ENCODE data around the gene DUS2.

The DUS2 gene

GRCh38 chr16:68065716-68066305 is 42.7 kb downstream of the DUS2 start:
- DNase-seq (ENCODE audit: low read depth): no peak
- TF ChIP-seq CTCF (IDR thresholded peaks at IDR 0.05; ENCODE audit: control insufficient read depth, extremely low read depth, insufficient read depth): no peak
- H3K4me3 ChIP-seq (ENCODE audit: low read depth, low read length): no peak overlapping the region

GRCh38 chr16:68066763-68067162 is 43.7 kb downstream of the DUS2 start:
- no peak for TF ChIP-seq CTCF (IDR thresholded peaks at IDR 0.05; ENCODE audit: control insufficient read depth, extremely low read depth, insufficient read depth)
- no peak overlapping the region for H3K4me3 ChIP-seq (ENCODE audit: low read depth, low read length)
- DNase-seq (ENCODE audit: low read depth): no peak

DNA sequence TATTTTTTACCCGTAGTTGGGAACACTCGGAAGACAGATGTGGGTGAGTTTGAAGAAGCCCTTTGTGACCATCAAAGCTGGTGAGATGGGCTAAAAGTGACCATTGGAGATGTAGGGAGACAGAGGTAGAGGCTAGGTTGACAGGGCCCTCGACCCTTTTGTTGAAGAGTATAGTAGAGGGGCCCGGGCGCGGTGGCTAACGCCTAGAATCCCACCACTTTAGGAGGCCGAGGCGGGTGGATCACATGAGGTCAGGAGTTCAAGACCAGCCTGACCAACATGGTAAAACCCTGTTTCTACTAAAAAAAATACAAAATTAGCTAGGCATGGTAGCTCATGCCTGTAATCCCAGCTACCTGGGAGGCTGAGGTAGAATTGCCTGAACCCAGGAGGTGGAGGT is 45.8 kb downstream of the DUS2 start:
- TF ChIP-seq CTCF (IDR thresholded peaks at IDR 0.05; ENCODE audit: control insufficient read depth, extremely low read depth, insufficient read depth): no peak
- DNase-seq (ENCODE audit: low read depth): no peak
- H3K4me3 ChIP-seq (ENCODE audit: low read depth, low read length): no peak overlapping the region

DNA sequence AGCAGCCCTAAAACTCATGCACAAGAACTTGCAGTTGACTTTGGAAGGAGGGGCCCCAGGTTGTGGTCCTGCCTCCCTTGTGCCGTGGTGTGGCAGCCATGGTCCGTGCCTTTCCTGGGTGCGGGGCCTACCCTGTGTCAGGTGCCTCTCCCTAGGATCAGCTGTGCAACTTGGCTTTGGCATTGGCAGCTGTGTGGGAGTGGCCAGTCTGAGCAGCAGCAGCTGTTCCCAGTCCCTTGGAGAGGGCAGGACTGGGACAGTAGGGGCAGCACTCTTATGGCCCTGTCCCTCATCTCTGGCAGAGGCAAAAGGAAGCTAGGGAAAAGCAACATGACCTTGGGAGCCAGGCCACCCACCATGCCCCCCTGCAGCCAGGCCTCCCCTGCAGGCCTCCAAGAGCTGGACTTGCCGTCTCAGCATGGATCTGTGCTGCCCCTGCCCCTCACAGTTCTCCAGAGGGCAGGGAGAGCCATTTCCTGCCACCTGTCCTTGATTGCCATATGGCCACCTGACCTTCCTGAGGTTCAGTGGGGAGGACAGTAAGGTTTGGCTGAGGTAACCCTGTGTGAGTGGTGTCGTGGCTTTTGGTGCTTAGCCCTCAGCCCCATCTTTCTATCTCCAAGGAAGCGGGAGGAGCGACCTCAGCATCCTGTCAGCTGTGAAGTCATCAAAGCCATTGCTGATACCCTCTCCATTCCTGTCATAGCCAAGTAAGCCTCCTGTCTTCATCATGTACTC is 46.6 kb downstream of the DUS2 start:
- no peak for DNase-seq (ENCODE audit: low read depth)
- TF ChIP-seq CTCF (IDR thresholded peaks at IDR 0.05; ENCODE audit: control insufficient read depth, extremely low read depth, insufficient read depth): no peak
- no peak overlapping the region for H3K4me3 ChIP-seq (ENCODE audit: low read depth, low read length)

DNA sequence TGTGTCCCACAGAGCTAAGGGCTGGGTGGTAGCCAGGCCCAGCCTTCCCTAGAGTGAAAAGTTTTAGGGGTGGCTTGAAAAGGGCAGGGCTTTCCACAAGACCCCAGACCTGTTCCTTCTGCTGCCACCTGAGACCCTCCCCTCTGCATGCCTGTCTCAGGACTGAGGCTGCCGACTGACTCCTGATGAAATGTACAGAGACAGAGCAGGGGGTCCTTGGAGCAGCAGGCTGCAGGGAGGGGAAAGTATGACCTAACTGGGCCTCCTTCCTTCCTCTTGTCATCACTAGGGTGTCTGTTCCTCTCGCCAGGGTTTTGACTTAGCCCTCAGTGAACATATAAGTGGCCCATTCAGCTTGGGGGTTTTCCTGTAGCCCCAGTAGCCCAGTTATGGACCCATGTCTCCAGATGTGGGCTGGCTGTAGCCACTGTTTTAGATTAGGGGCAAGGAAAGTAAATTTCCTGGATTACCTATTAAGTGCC is 47.2 kb downstream of the DUS2 start:
- H3K4me3 ChIP-seq (ENCODE audit: low read depth, low read length): no peak overlapping the region
- no peak for TF ChIP-seq CTCF (IDR thresholded peaks at IDR 0.05; ENCODE audit: control insufficient read depth, extremely low read depth, insufficient read depth)
- DNase-seq (ENCODE audit: low read depth): no peak

- no peak for TF ChIP-seq CTCF (IDR thresholded peaks at IDR 0.05; ENCODE audit: control insufficient read depth, extremely low read depth, insufficient read depth)
- H3K4me3 ChIP-seq (ENCODE audit: low read depth, low read length): no peak overlapping the region
These were observed 47.9 kb downstream of the DUS2 start for GRCh38 chr16:68070806-68071517.

More at GRCh38 chr16:68070806-68071517, 47.9 kb downstream of the DUS2 start:
- DNase-seq (ENCODE audit: low read depth): no peak

All from LNCaP clone FGC (cell line).